SIG-M5 (cell line): Measurements from ENCODE around the gene TCF4.

Experiments
- DNase-seq: peaks from one replicate; lab custom pipeline; 2025; lab: John Stamatoyannopoulos, UW

Gene TCF4

DNA sequence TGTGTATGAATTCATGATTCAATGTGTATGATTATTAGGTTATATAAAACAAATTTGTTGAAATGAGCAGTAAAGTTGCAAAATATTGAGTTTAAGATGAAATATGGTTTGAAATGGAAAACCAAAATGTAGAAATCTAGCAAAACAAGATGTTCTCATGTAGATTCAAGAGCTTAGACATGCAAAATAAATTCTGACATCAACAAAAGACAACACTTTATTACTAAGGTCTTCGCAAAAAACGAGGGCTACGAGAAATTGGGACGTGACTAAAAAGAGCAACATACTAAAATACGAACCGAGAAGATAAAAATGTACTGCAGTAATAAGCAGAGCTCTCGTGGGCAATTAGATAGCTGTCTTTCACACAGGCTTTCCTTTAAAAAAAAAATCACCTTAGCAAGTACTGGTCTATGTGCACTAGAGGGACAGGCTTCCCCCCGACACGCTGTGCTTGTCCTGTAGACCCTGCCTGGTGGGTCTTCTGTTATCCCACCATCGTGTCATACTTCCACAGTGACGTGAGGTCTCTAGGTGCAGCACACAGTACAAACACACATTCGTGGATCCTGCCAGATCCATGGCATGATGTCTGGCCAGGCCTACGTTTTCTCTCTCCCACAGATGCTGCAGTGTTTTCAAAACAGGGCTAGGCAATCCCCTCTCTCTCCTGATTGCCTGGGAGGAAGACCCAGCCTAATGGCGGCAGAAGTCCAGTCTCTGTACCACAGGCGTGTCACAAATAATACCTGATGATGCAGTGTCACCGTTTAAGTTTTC, 240.8 kb downstream of the TCF4 start:
- DNase-seq, result no peak

DNA sequence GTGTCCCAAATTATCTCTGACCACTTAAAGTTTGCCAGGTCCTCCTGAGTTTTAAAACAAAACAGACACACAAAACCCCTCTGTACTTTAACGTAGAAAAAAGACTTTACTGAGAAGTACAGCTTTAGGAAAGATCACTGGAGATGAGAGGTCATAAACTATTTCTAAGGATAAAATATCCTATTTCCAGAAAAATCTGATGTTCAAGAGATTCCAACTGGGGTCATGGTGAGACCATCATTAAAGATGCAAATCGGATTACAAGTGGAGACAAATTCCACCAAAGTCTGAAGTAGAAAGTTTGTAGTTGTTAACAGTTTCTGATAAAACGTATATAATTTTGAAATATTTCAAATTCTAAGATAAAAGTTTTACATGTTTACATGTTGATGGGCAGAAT, 241.6 kb downstream of the TCF4 start:
- DNase-seq, result no peak

GRCh38 chr18:55345103-55345950, 242.7 kb downstream of the TCF4 start:
- DNase-seq, result no peak

DNA sequence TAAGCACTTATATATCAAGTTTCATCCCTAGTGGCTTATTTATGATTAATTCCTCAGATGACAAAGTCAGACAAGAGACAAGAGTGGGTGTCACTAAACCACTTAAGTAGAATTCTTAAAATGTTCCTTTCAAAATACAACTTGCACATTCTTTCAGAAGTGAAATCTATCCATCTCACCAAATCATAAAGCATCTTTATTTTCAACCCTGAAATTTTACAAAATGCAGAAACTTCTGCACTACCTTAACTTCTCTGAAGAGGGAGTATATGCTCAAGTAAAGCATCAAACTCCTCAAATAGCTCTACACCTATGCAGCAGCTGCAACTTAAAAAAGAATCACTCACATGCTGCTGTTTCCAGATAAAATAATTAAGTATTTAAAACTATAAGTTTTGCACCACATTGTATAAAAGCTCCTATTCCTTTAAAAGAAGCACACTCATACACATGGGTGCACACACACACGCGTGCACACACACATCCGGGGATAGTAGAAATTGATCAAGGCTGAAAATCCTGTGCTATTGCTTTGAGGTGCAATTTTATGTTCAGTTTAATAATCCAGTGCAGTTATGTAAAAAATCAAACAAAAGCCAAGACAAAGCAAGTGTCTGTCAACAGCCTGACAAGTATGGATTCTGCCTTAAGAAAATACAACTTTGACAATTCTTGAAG, 244.5 kb downstream of the TCF4 start:
- no peak for DNase-seq

DNA sequence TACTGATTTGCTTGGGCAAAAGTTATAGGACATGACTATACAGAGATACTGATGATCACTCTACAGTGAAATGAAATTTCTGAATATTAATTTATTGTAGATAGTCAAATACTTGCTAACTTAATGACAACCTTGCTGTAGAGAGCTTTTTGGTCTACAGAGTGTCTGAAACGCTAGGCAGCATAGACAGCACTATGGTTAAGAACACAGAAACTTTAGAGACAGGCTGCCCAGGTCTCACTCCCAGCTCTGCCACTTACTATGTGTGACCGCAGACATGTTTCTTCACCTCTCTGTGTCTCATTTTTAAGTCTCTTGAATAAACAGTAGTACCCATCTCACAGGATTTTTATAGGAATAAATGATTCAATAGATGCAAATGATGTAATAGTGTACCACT, 247.0 kb downstream of the TCF4 start:
- DNase-seq, result no peak

GRCh38 chr18:55339990-55340389, 248.0 kb downstream of the TCF4 start:
- DNase-seq, result no peak

DNA sequence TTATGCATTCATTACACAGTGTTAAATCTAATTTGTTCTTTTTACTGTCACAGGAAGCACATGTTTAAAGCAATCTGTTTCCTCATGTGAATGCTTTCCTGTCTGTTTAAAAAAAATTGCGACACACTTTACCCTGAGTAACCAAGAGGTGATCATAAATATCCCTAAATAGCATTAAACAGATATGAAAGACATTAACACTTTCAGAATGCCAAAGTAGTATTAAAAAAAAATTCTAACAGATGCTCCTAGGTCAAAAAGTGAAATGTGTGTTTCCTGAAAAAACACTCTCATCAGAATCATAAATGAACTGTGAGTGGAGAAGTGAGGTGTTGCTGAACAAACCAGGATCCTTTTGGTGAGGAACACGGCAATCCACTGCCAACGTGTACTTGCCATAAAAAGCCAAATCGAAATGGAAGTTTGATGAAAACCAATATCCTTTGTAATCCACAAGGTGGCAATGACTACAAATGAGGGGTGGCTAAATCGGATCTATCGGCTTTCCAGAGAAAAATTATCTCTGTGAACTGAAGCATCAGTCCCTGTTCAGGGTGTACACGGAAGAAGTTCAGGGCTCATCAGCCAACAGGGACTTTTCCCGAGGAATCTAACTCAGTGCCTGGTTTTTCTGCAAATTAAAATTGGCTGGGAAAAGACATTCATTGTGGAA, 248.9 kb downstream of the TCF4 start:
- no peak for DNase-seq

- DNase-seq, result no peak
Measured at GRCh38 chr18:55337908-55338521, 250.0 kb downstream of the TCF4 start.

DNA sequence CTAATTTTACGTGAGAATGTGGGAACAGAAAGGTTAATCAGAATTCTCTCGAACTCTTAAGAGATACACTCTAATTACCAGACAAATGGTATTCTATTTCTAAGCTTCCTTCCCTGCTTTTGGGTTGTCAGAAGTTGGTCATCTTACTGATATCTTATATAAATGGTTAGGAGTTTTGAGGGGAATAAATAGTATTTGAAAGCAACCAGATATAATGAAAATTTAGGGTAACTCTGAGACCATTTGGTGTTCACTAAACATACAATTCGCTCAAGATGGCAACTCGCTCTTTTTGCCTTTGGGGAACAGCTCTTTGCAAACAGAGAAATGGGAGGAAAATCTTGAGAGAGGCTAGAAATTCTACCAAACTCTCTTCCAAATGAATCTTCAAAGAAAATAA, 250.9 kb downstream of the TCF4 start:
- no peak for DNase-seq

- DNase-seq, result no peak
Measured at GRCh38 chr18:55336438-55337100, 251.4 kb downstream of the TCF4 start.

- DNase-seq, result no peak
Measured at GRCh38 chr18:55334875-55335274, 253.1 kb downstream of the TCF4 start.

- no peak for DNase-seq
Measured at GRCh38 chr18:55331301-55331700, 256.7 kb downstream of the TCF4 start.

- no peak for DNase-seq
Measured at GRCh38 chr18:55328301-55328700, 259.7 kb downstream of the TCF4 start.

- DNase-seq, result no peak
Measured at GRCh38 chr18:55327454-55327853, 260.5 kb downstream of the TCF4 start.

DNA sequence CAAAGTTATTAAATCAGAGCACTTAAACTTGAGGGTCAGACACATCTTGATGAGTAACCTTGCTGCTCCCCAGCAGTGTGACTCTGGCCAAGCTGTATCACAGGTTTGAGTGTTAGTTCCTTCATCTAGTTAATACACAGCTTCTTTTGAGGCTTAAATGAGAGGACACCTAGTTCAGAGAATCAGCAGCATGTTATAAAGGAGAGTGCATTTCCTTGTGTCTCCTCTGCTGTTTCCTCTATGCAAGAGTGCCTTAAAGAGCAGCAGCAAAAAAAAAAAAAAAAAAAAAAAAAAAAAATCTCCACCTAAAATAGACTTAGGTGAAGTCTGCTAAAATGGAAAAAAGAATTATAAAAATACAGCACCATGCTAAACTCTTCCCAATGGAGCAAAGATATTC, 261.9 kb downstream of the TCF4 start:
- no peak for DNase-seq

DNA sequence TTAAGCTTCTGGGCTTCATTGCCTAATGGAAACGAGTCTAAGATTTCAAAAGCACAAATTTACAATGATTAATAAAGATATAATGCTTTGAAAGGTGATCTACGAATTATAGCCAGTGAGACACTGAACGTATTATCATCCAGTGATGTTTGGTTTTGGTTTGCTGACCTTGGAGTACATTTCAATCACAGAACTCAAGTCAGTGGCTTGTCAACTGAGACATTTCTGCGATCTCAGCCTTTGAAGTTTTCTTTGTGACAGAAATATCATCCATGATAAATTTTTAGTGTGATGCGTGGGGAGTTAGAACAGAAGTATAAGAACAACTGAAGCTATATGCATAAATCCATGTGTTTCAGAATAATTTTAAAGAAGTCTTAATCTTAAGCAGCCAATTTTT, 263.8 kb downstream of the TCF4 start:
- no peak for DNase-seq

- DNase-seq, result no peak
Measured at GRCh38 chr18:55323051-55323994, 264.7 kb downstream of the TCF4 start.

DNA sequence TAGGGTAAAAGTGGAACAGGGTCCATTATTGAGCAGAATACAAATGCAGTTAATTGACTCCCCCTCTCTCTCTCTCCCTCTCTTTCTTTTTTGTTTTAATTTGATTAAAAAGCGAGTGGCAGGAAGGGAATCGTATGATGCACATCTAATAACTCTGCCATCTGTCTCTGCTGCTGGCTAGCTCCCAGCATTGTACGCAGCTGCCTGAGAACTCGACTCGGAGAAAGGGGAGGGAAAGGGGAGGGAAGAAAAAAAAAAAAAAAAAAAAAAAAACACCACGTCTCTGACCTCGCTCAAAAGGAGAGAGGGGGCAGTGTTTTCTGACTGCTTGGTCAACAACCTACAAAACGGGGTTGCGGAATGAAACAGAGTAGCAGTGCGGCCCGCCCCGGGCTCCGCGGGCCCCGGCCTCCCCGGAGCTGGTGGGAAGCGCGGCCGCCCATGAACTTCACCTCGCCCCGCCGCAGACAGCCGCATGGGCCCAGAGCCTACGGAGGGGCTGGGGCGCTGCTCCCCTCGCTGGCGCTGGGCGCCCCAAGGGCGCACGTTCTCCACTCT, 265.7 kb downstream of the TCF4 start:
- no peak for DNase-seq

DNA sequence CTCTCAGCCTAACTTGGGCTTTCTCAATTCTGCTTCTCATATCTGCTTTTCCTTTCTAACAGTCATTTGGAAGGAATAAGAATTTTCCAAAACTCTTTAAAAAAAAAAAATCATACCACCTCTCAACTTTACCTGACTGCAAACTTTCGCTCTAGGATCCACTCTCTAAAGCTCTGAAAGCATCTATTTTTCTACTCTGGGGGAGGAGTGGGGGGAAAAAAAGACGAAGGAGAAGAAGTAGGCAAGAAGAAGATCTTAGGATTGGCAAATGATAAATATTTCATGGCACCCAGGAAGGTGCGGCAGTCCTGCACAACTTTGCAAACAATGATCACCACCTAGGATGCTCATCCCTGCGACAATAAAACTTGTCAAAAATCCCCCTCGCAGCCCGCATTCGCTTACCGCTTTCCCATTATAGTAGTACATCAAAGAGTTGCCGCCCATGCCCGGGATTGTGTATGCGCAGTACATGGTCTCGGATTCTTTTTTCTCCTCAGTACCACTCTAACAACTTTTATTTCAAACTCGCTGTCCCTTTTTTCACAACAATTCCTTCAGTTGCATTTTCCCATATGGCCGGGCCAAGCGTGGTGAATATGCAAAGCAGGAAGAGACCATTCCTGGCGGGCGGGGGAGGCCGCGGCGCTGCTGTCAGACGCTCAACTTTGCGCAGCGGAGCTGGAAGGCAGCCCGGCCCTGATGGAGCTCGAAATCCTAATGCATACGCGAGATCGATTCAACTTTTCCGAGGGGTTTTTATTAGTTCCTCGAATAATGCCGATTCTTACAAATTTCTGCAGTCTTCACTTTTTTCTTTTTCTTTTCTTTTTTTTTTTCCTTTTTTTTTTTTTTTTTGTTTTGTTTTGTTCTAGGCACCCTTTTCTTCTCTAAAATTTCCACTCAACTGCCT, 266.5 kb downstream of the TCF4 start:
- DNase-seq, result no peak
